ENCODE data around the gene MRPL39. TPM values are rescaled to one million over a fixed set of nuclear protein-coding genes. Genes with fewer than 3 reads are reported as not detected.

Gene MRPL39
- total and polyA plus RNA-seq, 7 donors, result 15.3 to 53.6 (median 18.9) TPM

DNA sequence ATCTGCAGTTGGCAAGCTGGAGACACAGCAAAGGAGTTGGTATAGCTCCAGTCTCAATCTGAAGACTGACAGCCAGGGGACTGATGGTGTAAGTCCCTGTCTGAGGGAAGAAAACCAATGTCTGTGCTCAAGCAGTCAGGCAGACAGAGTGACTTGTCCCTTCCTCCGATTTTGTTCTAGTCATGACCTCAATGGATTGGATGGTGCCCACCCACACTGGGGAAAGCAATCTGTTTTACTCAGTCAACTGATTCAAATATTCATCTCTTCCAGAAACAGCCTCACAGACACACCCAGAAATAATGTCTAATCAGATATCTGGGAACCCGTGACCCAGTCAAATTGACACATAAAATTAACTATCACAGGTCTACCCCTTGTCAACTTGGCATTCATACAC lies 11.9 kb upstream of the MRPL39 start:
- no peak overlapping the region for H3K27ac ChIP-seq
- H3K4me1 ChIP-seq, result no peaks in the 10 kb centered on the region
- no peaks in the 10 kb centered on the region for H3K9me3 ChIP-seq
- H3K27me3 ChIP-seq, result no peaks in the 10 kb centered on the region
- no peak for DNase-seq
- TF ChIP-seq EP300 (IDR thresholded peaks at IDR 0.05) (no peak), POLR2AphosphoS5 (IDR thresholded peaks at IDR 0.05) (no peak)
- intact Hi-C loops (cut with DNase I), result no loop called here
- H3K36me3 ChIP-seq, result no peaks in the 10 kb centered on the region
- 66 to 79% methylated on average over 2 of the region's 2 CpGs for WGBS, 2 donors
- no peak overlapping the region for H3K4me3 ChIP-seq

DNA sequence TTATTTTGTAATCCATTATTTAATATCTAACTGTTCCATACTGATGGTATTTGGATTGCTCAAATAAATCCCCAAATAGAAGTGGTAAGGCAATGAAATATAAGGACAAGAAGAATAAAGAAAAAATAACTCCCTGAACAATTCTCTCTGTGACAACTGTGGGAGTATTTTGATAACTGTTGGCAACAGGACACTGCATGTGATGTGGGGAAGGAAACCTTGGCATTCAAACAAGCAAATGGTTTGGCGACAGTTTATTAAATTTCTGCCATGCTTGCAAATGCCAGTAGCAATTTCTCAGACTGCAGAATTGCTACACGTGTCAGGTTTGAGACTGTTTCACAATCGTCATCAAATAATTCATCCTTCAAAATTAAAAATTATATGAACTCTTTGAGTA lies 8.6 kb upstream of the MRPL39 start:
- H3K36me3 ChIP-seq, result no peaks in the 10 kb centered on the region
- H3K27me3 ChIP-seq, result no peaks in the 10 kb centered on the region
- no peak overlapping the region for H3K27ac ChIP-seq
- TF ChIP-seq, protein P1, sequence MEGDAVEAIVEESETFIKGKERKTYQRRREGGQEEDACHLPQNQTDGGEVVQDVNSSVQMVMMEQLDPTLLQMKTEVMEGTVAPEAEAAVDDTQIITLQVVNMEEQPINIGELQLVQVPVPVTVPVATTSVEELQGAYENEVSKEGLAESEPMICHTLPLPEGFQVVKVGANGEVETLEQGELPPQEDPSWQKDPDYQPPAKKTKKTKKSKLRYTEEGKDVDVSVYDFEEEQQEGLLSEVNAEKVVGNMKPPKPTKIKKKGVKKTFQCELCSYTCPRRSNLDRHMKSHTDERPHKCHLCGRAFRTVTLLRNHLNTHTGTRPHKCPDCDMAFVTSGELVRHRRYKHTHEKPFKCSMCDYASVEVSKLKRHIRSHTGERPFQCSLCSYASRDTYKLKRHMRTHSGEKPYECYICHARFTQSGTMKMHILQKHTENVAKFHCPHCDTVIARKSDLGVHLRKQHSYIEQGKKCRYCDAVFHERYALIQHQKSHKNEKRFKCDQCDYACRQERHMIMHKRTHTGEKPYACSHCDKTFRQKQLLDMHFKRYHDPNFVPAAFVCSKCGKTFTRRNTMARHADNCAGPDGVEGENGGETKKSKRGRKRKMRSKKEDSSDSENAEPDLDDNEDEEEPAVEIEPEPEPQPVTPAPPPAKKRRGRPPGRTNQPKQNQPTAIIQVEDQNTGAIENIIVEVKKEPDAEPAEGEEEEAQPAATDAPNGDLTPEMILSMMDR (IDR thresholded peaks at IDR 0.05), result no peak
- intact Hi-C loops (cut with DNase I), result no loop called here
- H3K9me3 ChIP-seq, result no peaks in the 10 kb centered on the region
- no peaks in the 10 kb centered on the region for H3K4me1 ChIP-seq
- DNase-seq, result no peak
- no peak overlapping the region for H3K4me3 ChIP-seq
- 89 to 92% methylated on average over 3 of the region's 3 CpGs for WGBS, 2 donors

DNA sequence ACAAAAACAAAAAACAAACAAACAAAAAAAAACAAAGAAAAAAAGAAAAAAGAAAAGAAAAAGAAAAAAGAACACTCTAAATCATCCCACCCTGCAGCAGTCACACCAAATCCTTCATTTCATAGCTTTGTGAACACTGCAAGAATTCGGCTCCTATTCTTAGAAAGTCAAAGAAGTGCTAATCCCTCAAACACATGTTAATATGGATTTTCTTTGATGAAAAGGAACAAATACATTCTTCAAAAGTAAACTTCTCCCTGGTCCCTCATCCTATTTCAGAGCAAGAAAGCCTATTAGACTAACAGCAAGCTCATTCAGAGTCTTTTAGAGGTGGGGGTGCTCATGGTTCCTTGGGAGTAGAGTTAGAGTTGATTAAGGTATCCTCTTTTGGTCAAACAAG lies 7.2 kb upstream of the MRPL39 start:
- no peak overlapping the region for H3K27ac ChIP-seq
- DNase-seq, result no peak
- TF ChIP-seq POLR2A (IDR thresholded peaks at IDR 0.05) (no peak), POLR2AphosphoS5 (IDR thresholded peaks at IDR 0.05) (no peak), EP300 (IDR thresholded peaks at IDR 0.05) (no peak)
- TF ChIP-seq, protein P1 (IDR thresholded peaks at IDR 0.05), result no peak
- no peaks in the 10 kb centered on the region for H3K9me3 ChIP-seq
- intact Hi-C loops (cut with DNase I), result no loop called here
- H3K4me3 ChIP-seq, result no peak overlapping the region
- WGBS, 2 donors, result 92 to 93% methylated on average over 1 of the region's 1 CpG
- no peaks in the 10 kb centered on the region for H3K4me1 ChIP-seq
- H3K27me3 ChIP-seq, result no peaks in the 10 kb centered on the region
- no peaks in the 10 kb centered on the region for H3K36me3 ChIP-seq

DNA sequence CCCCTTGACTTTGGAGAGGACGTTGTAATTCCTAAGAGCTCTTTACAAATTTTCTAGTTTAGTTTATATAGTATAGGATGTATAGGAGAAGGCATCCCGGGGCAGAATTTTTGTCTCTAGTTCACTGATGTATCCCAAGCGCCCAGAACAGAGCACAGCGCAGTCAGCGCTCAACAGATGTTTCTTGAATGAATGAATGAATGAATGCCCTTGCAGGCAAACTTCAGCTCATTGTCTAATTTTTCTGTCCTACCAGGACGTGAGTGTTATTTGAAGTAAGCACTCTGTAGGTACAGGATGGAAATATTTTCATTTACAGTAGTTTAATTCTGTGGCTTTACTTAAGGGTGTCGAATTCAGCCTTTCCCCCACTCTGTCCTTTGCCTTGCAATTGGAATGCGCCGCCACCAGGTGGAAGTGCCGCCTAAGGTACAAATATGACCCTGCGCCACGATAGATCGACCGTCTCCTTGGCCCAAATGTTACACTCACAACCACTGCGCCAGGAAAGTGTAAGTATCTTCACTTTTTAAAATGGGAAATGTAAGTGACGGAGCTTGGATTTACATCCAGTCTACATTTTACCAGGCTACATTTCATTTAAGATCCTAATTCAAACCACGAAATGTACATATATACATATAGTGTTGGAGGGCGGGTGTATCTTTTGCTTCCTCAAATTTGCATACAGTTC lies 910 bp upstream of the MRPL39 start:
- peak; percentile 92 for DNase-seq
- intact Hi-C loops (cut with DNase I), result loop anchor here (1.0 to 10.0 kb wide), 5 partner anchors 31 to 1107 kb away; partner anchors contain the start of genes ATP5PF, GABPA and JAM2
- WGBS, 2 donors, result 4 to 7% methylated on average over 18 of the region's 18 CpGs
- peaks cover 0 to 26% (median 0%) of the 10 kb centered on the region in 4 donors for H3K36me3 ChIP-seq
- no peaks in the 10 kb centered on the region for H3K9me3 ChIP-seq
- H3K27me3 ChIP-seq, result no peaks in the 10 kb centered on the region
- TF ChIP-seq, protein P1 (IDR thresholded peaks at IDR 0.05), result peak; percentile 70 to 94 (median 89)
- no peak for TF ChIP-seq POLR2A (IDR thresholded peaks at IDR 0.05)
- TF ChIP-seq POLR2AphosphoS5 (IDR thresholded peaks at IDR 0.05), result peak in 1 of 4 donors; percentile 16
- peaks cover 0 to 29% (median 21%) of the 10 kb centered on the region in 4 donors for H3K4me1 ChIP-seq
- H3K4me3 ChIP-seq, result peak overlapping the region; percentile 62 to 80 (median 68)
- peak overlapping the region; percentile 79 to 82 (median 82) for H3K27ac ChIP-seq

DNA sequence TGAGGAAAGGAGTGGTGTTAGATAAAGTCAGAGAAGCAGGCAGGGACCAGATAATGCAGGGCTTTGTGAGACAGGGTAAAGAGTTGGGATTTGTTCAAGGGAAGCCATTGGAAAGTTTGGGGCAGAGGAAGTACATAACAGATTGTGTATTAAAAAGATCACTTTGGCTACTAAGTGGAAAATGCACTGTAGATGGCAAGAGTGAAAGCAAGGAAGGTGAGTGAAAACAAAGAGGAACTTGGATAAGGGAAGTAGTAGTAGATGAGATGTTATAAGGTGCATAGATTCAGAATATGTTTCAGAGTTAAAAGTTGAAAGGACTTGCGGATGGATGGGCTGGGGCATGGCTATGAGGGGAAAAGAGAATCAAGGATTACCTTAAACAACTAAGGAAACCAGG lies 17.4 kb downstream of the MRPL39 start:
- Histone ChIP-seq H3K4me1 (no peaks in the 10 kb centered on the region), H3K9me3 (no peaks in the 10 kb centered on the region), H3K27me3 (no peaks in the 10 kb centered on the region), H3K36me3 (peaks cover 0 to 84% (median 9%) of the 10 kb centered on the region in 4 donors), H3K4me3 (no peak overlapping the region), H3K27ac (no peak overlapping the region)
- 99 to 100% methylated on average over 1 of the region's 1 CpG for WGBS, 2 donors
- TF ChIP-seq POLR2AphosphoS5 (IDR thresholded peaks at IDR 0.05) (no peak), POLR2A (IDR thresholded peaks at IDR 0.05) (no peak), EP300 (IDR thresholded peaks at IDR 0.05) (no peak)
- TF ChIP-seq, protein P1 (IDR thresholded peaks at IDR 0.05), result no peak
- no peak for DNase-seq
- intact Hi-C loops (cut with DNase I), result no loop called here

Measured in sigmoid colon (tissue), 7 donors.